K562 (cell line): ENCODE data around the gene SLC43A1. TPM values are rescaled to one million over a fixed set of nuclear protein-coding genes. Genes with fewer than 3 reads are reported as not detected.

Experiments used
- ATAC-seq: fragments of 200-7000 bp; cut with Tn5 transposase; 3 replicates; pipeline ENCODE4 v1.9.1; 2020; ENCODE audit warnings: moderate library complexity
- Bru-seq: library from RNA; stranded (reverse); fragments of 400-500 nt; gene quantifications from one replicate; lab custom pipeline; 2021; lab: Mats Ljungman, UMichigan
- BruChase-seq, 2 experiments: library from RNA; stranded (reverse); fragments of 400-500 nt; gene quantifications; one replicate each; lab custom pipeline; 2021; lab: Mats Ljungman, UMichigan
- BruUV-seq: library from RNA; stranded (reverse); fragments of 400-500 nt; replicated peaks from 2 replicates; lab custom pipeline; 2021; lab: Mats Ljungman, UMichigan
- CTCF ChIA-PET: fragments of 300-600 bp; formaldehyde crosslinking; extraction: SDS; loops from one replicate; lab custom pipeline; 2021; ENCODE audit warnings: low intra/inter-chr PET ratio; lab: Yijun Ruan, JAX
- POLR2A ChIA-PET: fragments of 300-600, 350-650 bp; sonication (Branson Sonifier 250); formaldehyde crosslinking; extraction: SDS; loops from one replicate; lab custom pipeline; 2021; ENCODE audit warnings: antibody characterized with exemption, inconsistent platforms; lab: Yijun Ruan, JAX
- DNase-seq, 4 experiments: peaks; one replicate each; pipeline versions ENCODE4 v3.0.0 to v3.0.0-alpha.2; 2011 to 2018; ENCODE audit warnings: low spot score in 3 of 4, mixed read lengths in 3 of 4; ENCODE audit errors: extremely low read depth in 1 of 4
- FAIRE-seq: peaks from 2 replicates; lab custom pipeline; 2011; peaks lifted over from hg19 to GRCh38; lab: Jason Lieb, UNC
- H2AFZ ChIP-seq: 2 replicates; pipeline ENCODE4 v1.6.0; 2011; ENCODE audit warnings: low read depth, low read length, control low read depth, inconsistent platforms
- H3K27ac ChIP-seq: fragments of 200-600 bp; 3 replicates; pipeline ENCODE4 v1.8.0; 2011; ENCODE audit warnings: low read depth, mild to moderate bottlenecking, control low read depth, inconsistent platforms, low read length, moderate library complexity, mixed read lengths; ENCODE audit errors: extremely low read depth
- H3K27me3 ChIP-seq, 2 experiments: fragments of 300-600 bp in 1 of 2; 2 replicates in 1 of 2; 3 replicates in 1 of 2; pipeline versions ENCODE4 v1.6.0 to v1.8.0; 2011; ENCODE audit warnings: inconsistent platforms in 2 of 2, low read length in 2 of 2, mild to moderate bottlenecking in 1 of 2, mixed read lengths in 1 of 2, moderate library complexity in 1 of 2; ENCODE audit not compliant: control insufficient read depth in 2 of 2, insufficient read depth in 2 of 2
- H3K36me3 ChIP-seq: fragments of 300-600 bp; 3 replicates; pipeline ENCODE4 v1.8.0; 2011; ENCODE audit warnings: mild to moderate bottlenecking, low read length, inconsistent platforms; ENCODE audit not compliant: control insufficient read depth, insufficient read depth
- H3K4me1 ChIP-seq, 2 experiments: fragments of 200-600 bp in 1 of 2; replicated peaks in 1 of 2; 2 replicates in 1 of 2; 3 replicates in 1 of 2; pipeline versions ENCODE4 v1.5.1 to v1.8.0; 2011; ENCODE audit warnings: inconsistent platforms in 2 of 2, low read length in 2 of 2, mild to moderate bottlenecking in 1 of 2, mixed read lengths in 1 of 2, moderate library complexity in 1 of 2; ENCODE audit not compliant: control insufficient read depth in 2 of 2, insufficient read depth in 2 of 2
- H3K4me2 ChIP-seq: 2 replicates; pipeline ENCODE4 v1.6.1; 2011; ENCODE audit warnings: low read length, control low read depth, inconsistent platforms, mixed read lengths; ENCODE audit not compliant: insufficient read depth
- H3K4me3 ChIP-seq: fragments of 200-600 bp; sonication (generic), shearing (Covaris generic); 2 replicates; pipeline ENCODE4 v1.5.1; 2016; ENCODE audit warnings: control low read depth, inconsistent platforms
- H3K79me2 ChIP-seq: fragments of 200-600 bp; 3 replicates; pipeline ENCODE4 v1.8.0; 2011; ENCODE audit warnings: low read length, inconsistent platforms; ENCODE audit not compliant: control insufficient read depth, insufficient read depth
- H3K9ac ChIP-seq, 2 experiments: 2 replicates each; pipeline versions ENCODE4 v1.6.0 to v1.6.1; 2011; ENCODE audit warnings: low read depth in 2 of 2, low read length in 2 of 2, control low read depth in 1 of 2, inconsistent platforms in 1 of 2, mild to moderate bottlenecking in 1 of 2, mixed read lengths in 1 of 2; ENCODE audit not compliant: insufficient read depth in 1 of 2
- H3K9me1 ChIP-seq: one replicate; pipeline ENCODE4 v1.6.0; 2011; ENCODE audit warnings: inconsistent platforms, mild to moderate bottlenecking, low read length, moderate library complexity; ENCODE audit not compliant: control insufficient read depth, insufficient read depth
- H3K9me3 ChIP-seq: replicated peaks from 2 replicates; pipeline ENCODE4 v1.5.1; 2011; ENCODE audit warnings: low read depth, low read length, inconsistent platforms; ENCODE audit not compliant: control insufficient read depth, insufficient read depth
- H4K20me1 ChIP-seq: replicated peaks from 2 replicates; pipeline ENCODE4 v1.6.1; 2011; ENCODE audit warnings: low read length, inconsistent platforms, mixed read lengths; ENCODE audit not compliant: control insufficient read depth, insufficient read depth
- BHLHE40 ChIP-seq: IDR thresholded peaks from 2 replicates; pipeline ENCODE4 v1.6.1; 2011; ENCODE audit warnings: low read length, improper control_type of control experiment
- CBX1 ChIP-seq: sonication (generic); IDR thresholded peaks from 2 replicates; pipeline ENCODE4 v1.6.1; 2016; ENCODE audit warnings: antibody characterized with exemption, low read depth, mild to moderate bottlenecking
- CTBP1 ChIP-seq: fragments of 450-650 bp; IDR thresholded peaks from 2 replicates; pipeline ENCODE4 v1.6.1; 2016; ENCODE audit warnings: borderline replicate concordance
- CXXC5 ChIP-seq: fragments of 250-450 bp; sonication (Bioruptor Pico); IDR thresholded peaks from 2 replicates; pipeline ENCODE4 v1.8.0; 2022; ENCODE audit warnings: inconsistent platforms, mild to moderate bottlenecking, moderate library complexity
- ELF4 ChIP-seq: fragments of 450-650 bp; formaldehyde crosslinking; IDR thresholded peaks from 2 replicates; pipeline ENCODE4 v1.4.0; 2022; ENCODE audit warnings: missing genetic modification characterization
- HDAC6 ChIP-seq: IDR thresholded peaks from 2 replicates; pipeline ENCODE4 v1.6.1; 2012; ENCODE audit warnings: low read depth, mild to moderate bottlenecking, control low read depth, inconsistent platforms, low read length, moderate library complexity
- HNRNPLL ChIP-seq: fragments of 200-400 bp; formaldehyde crosslinking; IDR thresholded peaks from 2 replicates; pipeline ENCODE4 v1.6.1; 2017; ENCODE audit warnings: low read length, low read depth, mild to moderate bottlenecking; ENCODE audit not compliant: poor library complexity, severe bottlenecking
- NFIC ChIP-seq: fragments of 450-650 bp; IDR thresholded peaks from 2 replicates; pipeline ENCODE4 v1.6.1; 2017; ENCODE audit warnings: mild to moderate bottlenecking, inconsistent platforms
- ZFX ChIP-seq: sonication (generic); formaldehyde crosslinking; IDR thresholded peaks from 2 replicates; pipeline ENCODE4 v1.8.0; 2022; ENCODE audit warnings: mild to moderate bottlenecking, missing genetic modification reagents, moderate library complexity
- ZNF436 ChIP-seq: fragments of 250-450, 450-650 bp; sonication (Bioruptor Pico); formaldehyde crosslinking; IDR thresholded peaks from 2 replicates; pipeline ENCODE4 v1.7.0; 2020; ENCODE audit warnings: mild to moderate bottlenecking
- WGBS: fragments of 100-300 bp; shearing (Covaris generic); methylation state at CpG from one replicate; pipeline ENCODE4 v1.1.6; 2016; ENCODE audit warnings: low coverage, mixed read lengths; ENCODE audit not compliant: insufficient coverage; ENCODE audit errors: missing lambda C conversion rate; 5-methylcytosine and 5-hydroxymethylcytosine counted together
- in situ Hi-C: fragments of 300-500 bp; cut with MboI; formaldehyde crosslinking; loops from 4 replicates; pipeline ENCODE4 v1.15.0; 2018; ENCODE audit warnings: inconsistent platforms, mixed read lengths
- intact Hi-C: fragments of 100-400 bp; cut with micrococcal nuclease; formaldehyde crosslinking; loops from 2 replicates; pipeline ENCODE4 v1.14.2; 2022
- long read RNA-seq, 3 experiments: library from polyadenylated mRNA in 2 of 3; library from RNA in 1 of 3; unstranded in 2 of 3; stranded (forward) in 1 of 3; transcript quantifications; one replicate each; pipeline ENCODE4 v2.0.0, GENCODE V29; 2019 to 2022
- polyA minus RNA-seq, 3 experiments: library from RNA; depleted of rRNA, polyadenylated mRNA; stranded (reverse); fragments of >200 nt; gene quantifications; 2 replicates each; pipeline ENCODE4 v1.2.3, GENCODE V29; 2011
- polyA plus RNA-seq, 8 experiments: library from polyadenylated mRNA; depleted of rRNA in 4 of 8; stranded (reverse) in 5 of 8; unstranded in 3 of 8; fragments of >200 nt; fragmentation: Nextera tagmentation in 2 of 8; fragmentation: Illumina TruSeq in 1 of 8; extraction: Ambion mirVana in 2 of 8; extraction: Trizol in 1 of 8; gene quantifications; 2 replicates each; pipeline versions ENCODE4 v1.2.1 to v1.2.3, GENCODE V29; 2011 to 2014; ENCODE audit warnings: inconsistent platforms in 1 of 8, missing spikeins in 1 of 8
- total RNA-seq, 7 experiments: library from RNA; depleted of rRNA in 6 of 7; stranded (reverse); fragments of >200 nt in 6 of 7; fragmentation: Illumina TruSeq in 2 of 7; extraction: Trizol in 2 of 7; gene quantifications; 2 replicates each; pipeline versions ENCODE4 v1.2.1 to v1.2.3, GENCODE V29; 2011 to 2021; ENCODE audit warnings: low replicate concordance in 1 of 7
- TF ChIP-seq, protein P1 (sequence below), 2 experiments: IDR thresholded peaks; 2 replicates each; pipeline ENCODE4 v1.6.1; 2011; ENCODE audit warnings: borderline replicate concordance in 1 of 2, control low read depth in 1 of 2, low read depth in 1 of 2, low read length in 1 of 2, mild to moderate bottlenecking in 1 of 2, mixed read lengths in 1 of 2, moderate library complexity in 1 of 2; ENCODE audit not compliant: insufficient read depth in 1 of 2, insufficient read length in 1 of 2, poor library complexity in 1 of 2, severe bottlenecking in 1 of 2; ENCODE audit errors: extremely low read depth in 1 of 2
- TF ChIP-seq, protein P2 (sequence below): fragments of 450-650 bp; formaldehyde crosslinking; conservative IDR thresholded peaks from 2 replicates; pipeline ENCODE4 v1.4.0; 2022; ENCODE audit warnings: mild to moderate bottlenecking, missing genetic modification characterization

The SLC43A1 gene
- total RNA-seq (2011; cell fraction: chromatin; rRNA removed; ENCODE audit: low replicate concordance), result 70.0 and 187 TPM in 2 replicates
- total RNA-seq (2011; cell fraction: nucleolus; rRNA removed), result 140 and 142 TPM in 2 replicates
- total RNA-seq (2011; cell fraction: nucleoplasm; rRNA removed), result 97.5 and 106 TPM in 2 replicates
- 32.0 and 36.4 TPM in 2 replicates for total RNA-seq (2014; rRNA removed)
- total RNA-seq (2014; rRNA removed; fragmentation: Illumina TruSeq; extraction: Trizol), result 14.8 and 17.3 TPM in 2 replicates
- 16.1 and 17.8 TPM in 2 replicates for total RNA-seq (2015; rRNA removed; fragmentation: Illumina TruSeq; extraction: Trizol)
- total RNA-seq (2021), result 41.8 and 42.9 TPM in 2 replicates
- polyA plus RNA-seq (2011; rRNA removed), result 24.6 and 30.6 TPM in 2 replicates
- polyA plus RNA-seq (2011; cell fraction: cytosol; rRNA removed), result 32.9 and 51.5 TPM in 2 replicates
- polyA plus RNA-seq (2011; cell fraction: nucleus; rRNA removed), result 72.6 and 94.2 TPM in 2 replicates
- polyA plus RNA-seq (2012), result 24.9 and 86.3 TPM in 2 replicates
- 33.4 and 37.3 TPM in 2 replicates for polyA plus RNA-seq (2014; fragmentation: Illumina TruSeq; extraction: Trizol)
- 1 to 10 TPM; 2.6 to 3.8 TPM for polyA plus RNA-seq (2014; fragmentation: Nextera tagmentation; extraction: Ambion mirVana)
- 29.9 and 30.6 TPM in 2 replicates for polyA plus RNA-seq (2014; rRNA removed)
- 23.7 and 32.9 TPM in 2 replicates for polyA minus RNA-seq (2011; rRNA and poly(A)+ RNA removed)
- polyA minus RNA-seq (2011; cell fraction: cytosol; rRNA and poly(A)+ RNA removed), result 24.3 and 29.1 TPM in 2 replicates
- 38.5 and 48.2 TPM in 2 replicates for polyA minus RNA-seq (2011; cell fraction: nucleus; rRNA and poly(A)+ RNA removed)
- percentile 80 among the genes with signal in this experiment for Bru-seq, nascent RNA
- percentile 79 among the genes with signal in this experiment for BruChase-seq, experiment 1, labeled RNA remaining after a 2-hour chase
- percentile 75 among the genes with signal in this experiment for BruChase-seq, experiment 2, labeled RNA remaining after a 6-hour chase
- long read RNA-seq, experiment 1, transcript SLC43A1-204 (15 exons, 2,358 nt), result minor isoform, 7 of 69 reads
- long read RNA-seq, experiment 1, transcript SLC43A1-201 (15 exons, 2,598 nt), result major isoform, 9 of 69 reads
- long read RNA-seq, experiment 1, partial matches to known transcripts, result 38 of 69 reads
- long read RNA-seq, experiment 1, other reads (novel, unspliced or antisense), result 15 of 69 reads
- long read RNA-seq, experiment 2, transcript SLC43A1-204 (15 exons, 2,358 nt), result minor isoform, 8 of 37 reads
- long read RNA-seq, experiment 2, transcript SLC43A1-201 (15 exons, 2,598 nt), result major isoform, 10 of 37 reads
- long read RNA-seq, experiment 2, partial matches to known transcripts, result 6 of 37 reads
- long read RNA-seq, experiment 2, other reads (novel, unspliced or antisense), result 13 of 37 reads
- long read RNA-seq, experiment 3, transcript SLC43A1-201 (15 exons, 2,598 nt), result major isoform, 8 of 18 reads
- long read RNA-seq, experiment 3, partial matches to known transcripts, result 3 of 18 reads
- long read RNA-seq, experiment 3, other reads (novel, unspliced or antisense), result 5 of 18 reads

DNA sequence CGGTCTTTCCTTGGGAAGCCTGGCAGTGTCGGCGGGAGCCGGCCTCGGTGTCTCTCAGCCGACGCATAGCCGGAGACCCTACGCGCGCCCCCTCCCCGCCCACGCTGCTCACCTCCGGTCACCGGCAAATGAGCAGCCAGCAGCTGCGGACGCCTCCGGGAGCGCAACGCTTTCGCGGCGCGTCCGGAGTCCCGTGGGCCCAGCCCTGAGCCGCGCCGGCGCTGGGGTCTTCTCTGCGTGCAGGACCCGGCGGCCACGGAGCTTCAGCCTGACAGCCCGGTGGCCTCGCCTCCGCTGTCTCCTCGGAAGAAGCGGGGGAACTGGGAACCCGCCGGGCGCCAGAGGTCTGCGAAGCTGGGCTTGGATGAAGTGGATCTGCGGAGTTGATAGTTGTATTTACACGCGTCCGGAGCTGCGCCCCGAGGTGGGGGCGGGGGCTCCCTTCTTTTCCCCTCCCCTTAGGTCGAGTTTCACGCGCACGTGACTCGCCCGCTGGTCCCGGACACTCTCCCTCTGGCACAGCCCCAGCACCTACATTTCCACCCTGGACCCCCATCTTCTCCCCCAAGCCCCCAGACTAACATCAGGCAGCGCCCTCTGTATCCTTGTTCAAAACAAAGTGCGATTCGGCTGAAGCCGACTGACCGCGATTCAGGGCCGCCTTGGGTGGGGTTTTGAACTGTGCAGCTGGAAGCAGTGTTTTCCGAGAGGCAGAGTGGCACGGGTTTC is at the start of gene SLC43A1:
Gene SLC43A1 (minus strand): TSS at position 371 of the 729 bp plus-strand sequence. CDS start 1,591 bp downstream, outside the sequence.
- DNase-seq (peak; percentile 81 to 85 (median 83)), FAIRE-seq (peak; percentile 61), ATAC-seq (peak; percentile 82)
- in situ Hi-C loops (no loop called here), intact Hi-C loops (loop anchor here (1.0 kb wide), 1 partner anchor 16 kb away; no protein-coding TSS in a partner anchor)
- H3K4me1 ChIP-seq, result peaks cover 21 to 31% of the 10 kb centered on the region in 2 experiments; a peak in 4 of 5 replicates
- peak within 1 kb of the TSS; percentile 86 for H3K27ac ChIP-seq
- H3K79me2 ChIP-seq, result peaks cover 49% of the 10 kb centered on the region
- peak within 1 kb of the TSS; percentile 88 for H3K4me2 ChIP-seq
- no peaks in the 10 kb centered on the region for H3K27me3 ChIP-seq
- BruUV-seq, result no TSS peak
- POLR2A ChIA-PET, result interaction anchor here (0.6 to 4.1 kb wide), 14 partner anchors 8 to 613 kb away, joined by 3 to 31 read pairs (median 4); no protein-coding TSS in a partner anchor
- peak within 1 kb of the TSS; percentile 89 to 90 for H3K9ac ChIP-seq
- no peaks in the 10 kb centered on the region for H3K9me1 ChIP-seq
- under 1% methylated on average over 55 of the region's 66 CpGs for WGBS
- CTCF ChIA-PET, result interaction anchor here (0.8 kb wide), 1 partner anchor 22 kb away, joined by 3 read pairs; no protein-coding TSS in a partner anchor
- no peaks in the 10 kb centered on the region for H3K9me3 ChIP-seq
- peak within 1 kb of the TSS; percentile 88 for H3K4me3 ChIP-seq
- peaks cover 16% of the 10 kb centered on the region; the same call in 2 of the 3 replicates for H3K36me3 ChIP-seq
- no peaks in the 10 kb centered on the region for H4K20me1 ChIP-seq
- peak within 1 kb of the TSS; percentile 99 for H2AFZ ChIP-seq
- TF ChIP-seq ZNF436 (CRISPR knock-in tag) (no peak), ZFX (peak; percentile 71), HNRNPLL (peak; percentile 68), HDAC6 (0 out of 2 replicates have a peak, but pooled peaks have one; percentile 9), CXXC5 (CRISPR knock-in tag) (peak; percentile 72), ELF4 (0 out of 2 replicates have a peak, but pooled peaks have one; percentile 15), NFIC (peak; percentile 74), BHLHE40 (peak; percentile 96), CTBP1 (peak; percentile 28; the same call in 1 of the 2 replicates), CBX1 (no peak)
- TF ChIP-seq, protein P1, sequence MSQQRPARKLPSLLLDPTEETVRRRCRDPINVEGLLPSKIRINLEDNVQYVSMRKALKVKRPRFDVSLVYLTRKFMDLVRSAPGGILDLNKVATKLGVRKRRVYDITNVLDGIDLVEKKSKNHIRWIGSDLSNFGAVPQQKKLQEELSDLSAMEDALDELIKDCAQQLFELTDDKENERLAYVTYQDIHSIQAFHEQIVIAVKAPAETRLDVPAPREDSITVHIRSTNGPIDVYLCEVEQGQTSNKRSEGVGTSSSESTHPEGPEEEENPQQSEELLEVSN (IDR thresholded peaks at IDR 0.05; ENCODE audit: borderline replicate concordance in 1 of 2, extremely low read depth in 1 of 2, insufficient read depth in 1 of 2, insufficient read length in 1 of 2, low read depth in 1 of 2, low read length in 1 of 2, poor library complexity in 1 of 2, severe bottlenecking in 1 of 2), result peak; percentile 43 to 57
- TF ChIP-seq, protein P2, sequence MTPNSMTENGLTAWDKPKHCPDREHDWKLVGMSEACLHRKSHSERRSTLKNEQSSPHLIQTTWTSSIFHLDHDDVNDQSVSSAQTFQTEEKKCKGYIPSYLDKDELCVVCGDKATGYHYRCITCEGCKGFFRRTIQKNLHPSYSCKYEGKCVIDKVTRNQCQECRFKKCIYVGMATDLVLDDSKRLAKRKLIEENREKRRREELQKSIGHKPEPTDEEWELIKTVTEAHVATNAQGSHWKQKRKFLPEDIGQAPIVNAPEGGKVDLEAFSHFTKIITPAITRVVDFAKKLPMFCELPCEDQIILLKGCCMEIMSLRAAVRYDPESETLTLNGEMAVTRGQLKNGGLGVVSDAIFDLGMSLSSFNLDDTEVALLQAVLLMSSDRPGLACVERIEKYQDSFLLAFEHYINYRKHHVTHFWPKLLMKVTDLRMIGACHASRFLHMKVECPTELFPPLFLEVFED (CRISPR knock-in tag), result no peak
